NCI-H82 (cell line): ENCODE data around the gene ZNF678.
A peak's percentile ranks its signal among the peaks of the same experiment; 100 is the strongest.

Experiments used
- DNase-seq: peaks from one replicate; lab custom pipeline; 2025; lab: John Stamatoyannopoulos, UW

ZNF678 gene

GRCh38 chr1:227723474-227723873, 160.1 kb downstream of the ZNF678 start:
- no peak for DNase-seq

- DNase-seq = peak; percentile 46
These were observed 161.7 kb downstream of the ZNF678 start for GRCh38 chr1:227725046-227725445.

DNA sequence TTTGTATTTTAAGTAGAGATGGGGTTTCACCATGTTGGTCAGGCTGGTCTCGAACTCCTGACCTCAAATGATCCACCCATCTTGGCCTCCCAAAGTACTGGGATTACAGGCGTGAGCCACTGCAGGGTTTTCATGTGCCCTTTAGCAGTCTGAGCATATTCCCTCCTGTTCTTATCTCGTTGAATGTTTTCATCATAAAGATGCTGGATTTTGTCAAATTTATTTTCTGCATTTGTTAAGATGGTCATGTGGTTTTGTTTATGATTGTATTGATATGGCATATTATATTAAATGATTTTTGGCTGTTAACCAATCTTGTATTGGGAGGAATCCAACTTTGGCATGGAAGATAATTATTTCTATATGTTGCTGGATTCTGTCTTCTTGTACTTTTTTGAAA, 163.0 kb downstream of the ZNF678 start:
- no peak for DNase-seq
